Esophagus muscularis mucosa (tissue), 4 donors: ENCODE results near the gene CYP2U1.

Experiments
- EP300 ChIP-seq: sonication (generic); formaldehyde crosslinking; IDR thresholded peaks from one replicate; pipeline ENCODE4 v1.6.1; 2017; ENCODE audit warnings: antibody characterized with exemption
- POLR2A ChIP-seq: fragments of 450-650 bp; IDR thresholded peaks from one replicate; pipeline ENCODE4 v1.6.1; 2017; ENCODE audit warnings: antibody characterized with exemption, moderate library complexity, mild to moderate bottlenecking, low read depth
- TF ChIP-seq, protein P1 (sequence below), 3 experiments: fragments of 200-600 bp in 2 of 3; fragments of 450-650 bp in 1 of 3; sonication (generic) in 2 of 3; IDR thresholded peaks; one replicate each; pipeline ENCODE4 v1.5.1; 2017 to 2019; ENCODE audit warnings: antibody characterized with exemption in 3 of 3, mild to moderate bottlenecking in 2 of 3, moderate library complexity in 1 of 3

DNA sequence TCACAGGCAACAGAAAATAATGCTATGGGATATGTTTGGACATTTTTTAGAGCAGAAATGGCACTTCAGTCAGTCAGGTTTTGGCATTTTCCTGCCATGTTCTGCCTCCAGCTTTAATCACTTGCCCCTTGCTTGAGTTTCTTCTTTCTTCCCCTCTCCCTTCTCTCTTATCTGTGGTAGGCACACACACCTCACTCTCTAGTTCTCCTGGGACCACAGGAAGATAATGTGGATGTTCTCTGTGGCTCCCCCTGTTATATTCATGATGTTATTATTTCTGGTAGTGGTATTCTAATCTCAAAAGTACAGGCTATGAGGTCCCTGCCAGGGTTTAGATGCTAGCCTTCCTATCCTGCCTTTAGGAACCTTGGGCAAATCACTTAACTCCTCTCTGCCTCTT, 63.5 kb downstream of the CYP2U1 start:
- TF ChIP-seq POLR2A (no peak), EP300 (no peak)
- TF ChIP-seq, protein P1, sequence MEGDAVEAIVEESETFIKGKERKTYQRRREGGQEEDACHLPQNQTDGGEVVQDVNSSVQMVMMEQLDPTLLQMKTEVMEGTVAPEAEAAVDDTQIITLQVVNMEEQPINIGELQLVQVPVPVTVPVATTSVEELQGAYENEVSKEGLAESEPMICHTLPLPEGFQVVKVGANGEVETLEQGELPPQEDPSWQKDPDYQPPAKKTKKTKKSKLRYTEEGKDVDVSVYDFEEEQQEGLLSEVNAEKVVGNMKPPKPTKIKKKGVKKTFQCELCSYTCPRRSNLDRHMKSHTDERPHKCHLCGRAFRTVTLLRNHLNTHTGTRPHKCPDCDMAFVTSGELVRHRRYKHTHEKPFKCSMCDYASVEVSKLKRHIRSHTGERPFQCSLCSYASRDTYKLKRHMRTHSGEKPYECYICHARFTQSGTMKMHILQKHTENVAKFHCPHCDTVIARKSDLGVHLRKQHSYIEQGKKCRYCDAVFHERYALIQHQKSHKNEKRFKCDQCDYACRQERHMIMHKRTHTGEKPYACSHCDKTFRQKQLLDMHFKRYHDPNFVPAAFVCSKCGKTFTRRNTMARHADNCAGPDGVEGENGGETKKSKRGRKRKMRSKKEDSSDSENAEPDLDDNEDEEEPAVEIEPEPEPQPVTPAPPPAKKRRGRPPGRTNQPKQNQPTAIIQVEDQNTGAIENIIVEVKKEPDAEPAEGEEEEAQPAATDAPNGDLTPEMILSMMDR (IDR thresholded peaks at IDR 0.05): no peak
